Adipocyte (in vitro differentiated cells): ENCODE data around the gene POLE.
A peak's percentile ranks its signal among the peaks of the same experiment; 100 is the strongest.

Experiments
- DNase-seq: peaks from one replicate; pipeline ENCODE4 v3.0.0-alpha.2; 2015; ENCODE audit warnings: low read depth
- H3K27me3 ChIP-seq: replicated peaks from 2 replicates; pipeline ENCODE4 v1.7.0; 2013; ENCODE audit warnings: mild to moderate bottlenecking, low read length, moderate library complexity; ENCODE audit not compliant: control insufficient read depth, insufficient read depth
- H3K36me3 ChIP-seq: 2 replicates; pipeline ENCODE4 v1.7.0; 2013; ENCODE audit warnings: low read length, mild to moderate bottlenecking, moderate library complexity; ENCODE audit not compliant: control insufficient read depth, insufficient read depth, severe bottlenecking
- H3K4me1 ChIP-seq: 2 replicates; pipeline ENCODE4 v1.7.0; 2013; ENCODE audit warnings: mild to moderate bottlenecking, low read length, moderate library complexity; ENCODE audit not compliant: control insufficient read depth, insufficient read depth
- H3K4me3 ChIP-seq: 2 replicates; pipeline ENCODE4 v1.7.0; 2013; ENCODE audit warnings: mild to moderate bottlenecking, low read length, moderate library complexity
- H3K9ac ChIP-seq: 2 replicates; pipeline ENCODE4 v1.7.0; 2013; ENCODE audit warnings: mild to moderate bottlenecking, low read length, moderate library complexity
- H3K9me3 ChIP-seq: 2 replicates; pipeline ENCODE4 v1.7.0; 2013; ENCODE audit warnings: mild to moderate bottlenecking, low read length, moderate library complexity; ENCODE audit not compliant: control insufficient read depth

The POLE gene

GRCh38 chr12:132615579-132616038 lies 71.5 kb downstream of the POLE start:
- no peaks in the 10 kb centered on the region for H3K36me3 ChIP-seq
- no peak for DNase-seq
- peaks cover 4% of the 10 kb centered on the region for H3K4me1 ChIP-seq
- peaks cover 23% of the 10 kb centered on the region for H3K9me3 ChIP-seq
- peaks cover 62% of the 10 kb centered on the region for H3K27me3 ChIP-seq
- no peak overlapping the region for H3K4me3 ChIP-seq
- no peak overlapping the region for H3K9ac ChIP-seq

GRCh38 chr12:132614861-132615578 lies 72.1 kb downstream of the POLE start:
- Histone ChIP-seq H3K27me3 (peaks cover 59% of the 10 kb centered on the region), H3K4me1 (peaks cover 4% of the 10 kb centered on the region), H3K9me3 (peaks cover 23% of the 10 kb centered on the region), H3K9ac (no peak overlapping the region), H3K4me3 (no peak overlapping the region), H3K36me3 (no peaks in the 10 kb centered on the region)
- DNase-seq, result peak; percentile 92

- Histone ChIP-seq H3K27me3 (peaks cover 67% of the 10 kb centered on the region), H3K4me3 (no peak overlapping the region), H3K36me3 (no peaks in the 10 kb centered on the region), H3K4me1 (peaks cover 5% of the 10 kb centered on the region), H3K9me3 (peaks cover 23% of the 10 kb centered on the region), H3K9ac (no peak overlapping the region)
- no peak for DNase-seq
Measured at GRCh38 chr12:132614029-132614428, 73.1 kb downstream of the POLE start.

GRCh38 chr12:132611620-132612019 lies 75.5 kb downstream of the POLE start:
- Histone ChIP-seq H3K27me3 (peaks cover 70% of the 10 kb centered on the region), H3K4me3 (no peak overlapping the region), H3K9ac (no peak overlapping the region), H3K9me3 (peaks cover 16% of the 10 kb centered on the region), H3K36me3 (no peaks in the 10 kb centered on the region), H3K4me1 (peaks cover 4% of the 10 kb centered on the region)
- no peak for DNase-seq

DNA sequence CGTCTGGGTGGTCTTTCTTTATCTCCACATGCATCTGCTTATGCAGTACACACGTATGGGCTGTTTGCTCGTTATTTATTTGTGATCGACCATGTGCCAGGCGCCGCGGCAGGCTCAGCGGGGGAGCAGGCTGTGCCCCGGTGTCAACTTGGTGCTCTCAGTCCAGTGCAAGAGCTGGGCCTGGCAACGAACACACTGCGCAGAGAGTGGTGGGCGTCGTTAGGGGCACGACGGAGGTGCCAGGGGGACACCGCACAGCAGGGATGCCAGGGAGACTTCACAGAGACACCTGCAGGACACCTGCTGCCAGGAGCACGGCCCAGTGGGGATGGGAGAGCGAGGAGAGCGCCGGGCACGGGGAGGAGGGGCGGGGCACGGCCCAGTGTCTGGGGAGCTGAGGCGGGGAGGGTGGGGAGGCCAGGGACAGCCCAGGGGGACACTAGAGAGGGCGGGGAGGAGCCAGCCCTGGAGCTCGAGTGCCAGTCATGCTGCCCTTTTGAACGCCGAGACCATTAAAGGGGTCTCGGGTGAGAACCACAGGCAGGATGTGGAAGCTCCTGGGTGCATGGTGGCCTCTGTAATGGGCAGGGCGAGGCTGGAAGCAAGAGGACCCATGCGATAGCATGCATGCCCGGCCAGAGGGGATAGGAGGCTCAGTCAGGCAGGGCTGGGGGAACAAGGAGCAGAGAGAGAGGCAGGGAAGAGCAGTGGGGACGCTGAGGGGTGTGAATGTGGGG lies 76.1 kb downstream of the POLE start:
- no peak overlapping the region for H3K4me3 ChIP-seq
- peaks cover 14% of the 10 kb centered on the region for H3K9me3 ChIP-seq
- no peak for DNase-seq
- H3K36me3 ChIP-seq, result no peaks in the 10 kb centered on the region
- H3K4me1 ChIP-seq, result peaks cover 4% of the 10 kb centered on the region
- peaks cover 72% of the 10 kb centered on the region for H3K27me3 ChIP-seq
- no peak overlapping the region for H3K9ac ChIP-seq

GRCh38 chr12:132610051-132610759 lies 76.9 kb downstream of the POLE start, which contains the start of gene LRCOL1:
LRCOL1 (minus strand) TSS chr12:132610582; CDS start chr12:132606251, 4,331 bp downstream.
- Histone ChIP-seq H3K4me3 (peak within 1 kb of the TSS; percentile 4), H3K4me1 (peaks cover 4% of the 10 kb centered on the region), H3K9me3 (peaks cover 11% of the 10 kb centered on the region), H3K36me3 (no peaks in the 10 kb centered on the region), H3K9ac (no peak within 1 kb of the TSS), H3K27me3 (peaks cover 67% of the 10 kb centered on the region)
- DNase-seq, result peak; percentile 28

- H3K9me3 ChIP-seq, result peaks cover 10% of the 10 kb centered on the region
- no peak for DNase-seq
- H3K9ac ChIP-seq, result no peak overlapping the region
- H3K4me1 ChIP-seq, result peaks cover 4% of the 10 kb centered on the region
- H3K36me3 ChIP-seq, result no peaks in the 10 kb centered on the region
- peaks cover 77% of the 10 kb centered on the region for H3K27me3 ChIP-seq
- no peak overlapping the region for H3K4me3 ChIP-seq
Measured at GRCh38 chr12:132608231-132609171, 78.6 kb downstream of the POLE start.

GRCh38 chr12:132606927-132607326 lies 80.2 kb downstream of the POLE start:
- Histone ChIP-seq H3K36me3 (no peaks in the 10 kb centered on the region), H3K4me3 (no peak overlapping the region), H3K27me3 (peaks cover 73% of the 10 kb centered on the region), H3K9ac (no peak overlapping the region), H3K4me1 (peaks cover 4% of the 10 kb centered on the region), H3K9me3 (peaks cover 8% of the 10 kb centered on the region)
- no peak for DNase-seq

DNA sequence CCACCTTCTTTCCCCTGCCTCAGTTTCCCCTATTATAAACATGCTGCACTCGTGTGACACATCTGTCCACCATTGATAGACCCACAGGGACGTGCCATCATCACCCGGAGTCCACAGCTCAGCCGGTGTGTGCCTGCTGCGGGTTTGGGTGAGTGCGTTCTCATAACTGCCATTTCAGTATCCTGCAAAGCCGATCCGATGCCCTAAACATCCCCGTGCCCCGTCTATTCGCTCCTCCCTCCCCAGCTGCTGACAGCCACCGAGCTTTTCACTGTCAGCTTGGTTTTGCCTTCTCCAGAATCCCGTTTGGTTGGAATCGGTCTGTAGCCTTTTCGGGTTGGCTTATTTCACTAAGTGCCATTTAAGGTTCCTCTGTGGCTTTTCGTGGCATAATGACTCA lies 80.7 kb downstream of the POLE start:
- H3K4me3 ChIP-seq, result no peak overlapping the region
- H3K27me3 ChIP-seq, result peaks cover 73% of the 10 kb centered on the region
- peaks cover 3% of the 10 kb centered on the region for H3K9me3 ChIP-seq
- peaks cover 4% of the 10 kb centered on the region for H3K4me1 ChIP-seq
- H3K9ac ChIP-seq, result no peak overlapping the region
- DNase-seq, result no peak
- H3K36me3 ChIP-seq, result no peaks in the 10 kb centered on the region

DNA sequence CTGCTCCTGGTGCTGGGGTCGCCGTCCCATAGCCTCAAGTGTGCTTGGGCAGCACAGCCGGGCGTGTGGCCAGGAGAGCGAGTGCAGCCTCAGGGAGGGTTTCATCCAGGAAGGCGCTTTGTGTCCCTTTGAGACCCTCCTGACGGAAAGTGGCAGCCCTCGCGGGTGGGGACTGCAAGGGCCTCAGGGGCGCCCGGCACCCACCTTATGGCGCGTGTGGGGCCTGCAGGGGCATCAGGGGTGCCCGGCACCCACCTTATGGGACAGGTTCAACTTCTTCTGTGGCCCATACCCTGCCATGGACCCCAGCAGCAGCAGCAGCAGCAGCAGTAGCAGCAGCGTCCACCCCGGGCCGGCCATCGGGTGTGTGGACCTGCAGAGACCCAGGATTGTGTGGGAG lies 81.2 kb downstream of the POLE start:
- H3K9ac ChIP-seq, result no peak overlapping the region
- no peak overlapping the region for H3K4me3 ChIP-seq
- no peaks in the 10 kb centered on the region for H3K9me3 ChIP-seq
- no peak for DNase-seq
- peaks cover 74% of the 10 kb centered on the region for H3K27me3 ChIP-seq
- peaks cover 5% of the 10 kb centered on the region for H3K4me1 ChIP-seq
- H3K36me3 ChIP-seq, result no peaks in the 10 kb centered on the region
